HG03378 (cell line): ENCODE measurements around the gene KASH5.

Experiments used
- ATAC-seq: cut with Tn5 transposase; IDR thresholded peaks from one replicate; pipeline ENCODE4 v1.9.1; 2021; ENCODE audit warnings: mild to moderate bottlenecking, moderate library complexity; ENCODE audit not compliant: unreplicated experiment

Gene KASH5

GRCh38 chr19:49393881-49394280, 5.8 kb downstream of the KASH5 start:
- ATAC-seq = no peak

GRCh38 chr19:49395581-49396407, 7.7 kb downstream of the KASH5 start:
- no peak for ATAC-seq

- ATAC-seq = no peak
Measured at GRCh38 chr19:49396738-49397505, 8.9 kb downstream of the KASH5 start.

- no peak for ATAC-seq
Measured at GRCh38 chr19:49398001-49398615, 10.1 kb downstream of the KASH5 start.

- ATAC-seq = no peak
Measured at GRCh38 chr19:49398931-49399330, 10.9 kb downstream of the KASH5 start.

- ATAC-seq = no peak
Measured at GRCh38 chr19:49400029-49400428, 12.0 kb downstream of the KASH5 start.

DNA sequence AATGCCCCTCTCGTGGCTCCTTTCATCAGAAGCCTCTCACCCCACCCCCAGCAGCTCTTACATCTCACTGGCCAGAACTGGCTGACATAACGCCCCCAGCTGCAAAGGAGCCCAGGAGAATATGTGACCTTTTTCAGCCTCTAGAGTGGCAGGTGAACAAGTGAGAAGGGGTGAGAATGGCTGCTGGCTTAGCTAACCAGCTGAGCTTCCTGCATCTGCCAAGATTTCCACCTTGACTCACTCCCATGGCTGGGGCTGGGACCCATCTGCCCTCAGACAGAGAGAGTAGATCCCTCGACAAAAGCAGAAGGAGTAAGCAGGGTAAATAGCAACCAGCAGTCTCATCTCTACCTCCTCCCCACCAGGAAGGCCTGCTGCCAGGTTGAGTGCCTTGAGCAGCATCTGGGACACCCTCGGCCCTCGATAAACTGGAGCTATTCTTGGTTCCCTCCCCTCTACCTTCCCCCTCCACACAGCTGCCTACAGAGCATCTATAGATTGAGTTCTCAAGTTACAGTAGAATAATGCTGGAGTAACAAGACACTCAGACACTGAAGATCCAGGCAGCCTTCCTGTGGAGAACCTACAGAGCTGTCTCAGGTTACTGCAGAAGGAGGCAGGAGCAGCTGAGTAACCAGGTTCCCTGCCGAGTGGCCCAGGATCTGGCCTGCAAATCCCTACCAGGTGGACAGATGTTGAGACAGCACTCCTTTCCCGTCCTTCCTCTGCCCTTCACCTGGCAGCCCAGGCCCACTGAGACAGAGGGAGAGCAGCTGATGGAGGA, 15.5 kb downstream of the KASH5 start:
- ATAC-seq = no peak

DNA sequence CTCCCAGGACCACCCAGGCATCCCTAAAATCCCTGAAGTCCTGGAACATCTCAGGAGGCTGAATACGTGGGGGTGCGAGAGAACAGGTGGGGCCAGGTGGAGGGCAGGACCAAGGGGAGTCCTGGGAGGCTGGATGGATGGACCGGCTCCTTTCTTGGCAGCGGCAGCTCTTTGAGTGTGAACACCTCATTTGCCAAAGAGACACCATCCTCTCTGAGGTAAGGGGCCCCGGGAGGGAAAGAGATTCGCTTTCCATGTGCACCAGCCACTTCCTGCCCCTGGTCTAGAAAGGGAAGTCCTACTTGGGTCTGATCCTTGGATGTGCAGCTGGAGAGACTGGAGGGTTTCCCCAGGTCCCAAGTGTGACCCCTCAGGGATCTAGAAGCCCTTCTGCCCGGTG, 19.0 kb downstream of the KASH5 start:
- no peak for ATAC-seq

DNA sequence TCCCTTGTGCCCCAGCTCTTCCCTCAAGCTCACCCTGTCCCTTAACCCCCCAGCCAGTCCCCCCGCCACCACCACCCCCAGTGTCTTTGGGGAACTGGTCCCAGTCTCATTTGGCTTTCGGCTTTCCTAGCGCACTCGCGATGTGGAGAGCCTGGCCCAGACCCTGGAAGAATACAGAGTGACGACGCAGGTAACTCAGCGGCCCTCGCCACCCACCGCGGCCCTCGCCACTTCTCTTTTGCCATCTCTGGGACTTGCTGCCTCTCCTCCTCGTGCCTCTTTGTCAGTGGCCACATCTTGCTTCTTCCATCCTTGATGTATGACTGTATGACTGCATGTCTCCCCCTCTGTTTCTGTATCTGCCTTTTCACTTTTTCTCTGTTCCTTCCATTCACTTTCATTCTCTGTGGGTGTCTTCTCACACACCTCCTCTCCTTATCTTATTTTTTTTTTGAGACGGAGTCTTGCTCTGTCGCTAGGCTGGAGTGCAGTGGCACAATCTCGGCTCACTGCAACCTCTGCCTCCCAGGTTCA, 19.5 kb downstream of the KASH5 start:
- no peak for ATAC-seq

GRCh38 chr19:49408816-49409440, 20.9 kb downstream of the KASH5 start:
- ATAC-seq = no peak

DNA sequence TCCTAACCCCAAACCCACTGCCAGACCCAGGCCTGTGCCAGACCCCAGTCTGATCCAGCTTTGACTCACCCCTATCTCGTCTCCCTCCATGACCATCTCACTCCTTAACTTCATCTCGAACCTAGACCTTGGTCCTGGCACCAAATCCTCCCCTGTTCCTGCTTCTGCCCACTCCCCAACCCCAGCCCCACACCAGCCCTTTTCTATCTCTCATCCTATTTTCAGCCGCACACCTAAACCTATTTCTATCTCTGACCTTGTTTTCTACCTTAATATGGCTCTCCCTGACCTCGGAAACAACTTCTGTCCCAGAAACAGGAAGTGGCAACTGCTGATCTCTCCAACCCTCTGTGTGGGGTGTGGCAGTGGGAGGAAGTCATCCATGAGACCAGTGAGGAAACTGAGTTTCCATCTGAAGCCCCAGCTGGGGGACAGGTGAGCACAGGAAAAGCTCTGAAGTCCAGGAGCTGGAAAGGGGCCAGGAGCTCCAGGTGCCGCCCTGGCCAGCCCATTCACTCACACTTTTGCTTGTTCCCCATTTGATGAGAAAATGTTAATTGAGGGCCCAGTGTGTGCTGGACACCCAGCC, 21.5 kb downstream of the KASH5 start:
- no peak for ATAC-seq

DNA sequence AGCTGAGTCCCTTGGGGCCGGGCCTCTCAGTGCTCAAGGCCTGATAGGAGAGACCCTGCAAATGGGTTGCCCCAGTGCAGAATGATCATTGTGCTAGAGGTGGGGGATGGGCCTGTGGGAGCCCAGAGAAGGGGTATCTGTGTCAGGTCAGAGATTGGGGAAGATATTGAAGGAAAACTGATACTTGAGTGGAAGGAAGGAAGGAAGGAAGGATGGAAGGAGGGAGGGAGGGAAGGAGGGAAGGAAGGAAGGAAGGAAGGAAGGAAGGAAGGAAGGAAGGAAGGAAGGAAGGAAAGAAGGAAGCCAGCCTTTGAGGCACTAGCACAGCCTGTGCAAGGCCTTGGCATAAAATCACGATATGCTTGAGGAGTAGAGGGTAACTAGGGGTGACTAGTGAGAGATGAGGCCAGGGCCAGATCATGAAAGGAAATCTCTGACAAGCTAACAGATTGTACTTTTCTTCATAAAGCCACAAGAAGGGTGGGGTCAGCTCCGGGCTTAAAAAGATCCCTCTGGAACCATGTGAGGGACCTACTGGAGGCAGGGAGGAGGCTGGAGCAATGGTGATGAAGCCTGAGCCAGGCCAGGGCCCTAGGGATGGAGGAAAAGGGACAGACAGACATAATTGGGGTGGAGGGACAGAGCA, 23.8 kb downstream of the KASH5 start:
- ATAC-seq = no peak

GRCh38 chr19:49413348-49413747, 25.3 kb downstream of the KASH5 start:
- ATAC-seq = no peak

DNA sequence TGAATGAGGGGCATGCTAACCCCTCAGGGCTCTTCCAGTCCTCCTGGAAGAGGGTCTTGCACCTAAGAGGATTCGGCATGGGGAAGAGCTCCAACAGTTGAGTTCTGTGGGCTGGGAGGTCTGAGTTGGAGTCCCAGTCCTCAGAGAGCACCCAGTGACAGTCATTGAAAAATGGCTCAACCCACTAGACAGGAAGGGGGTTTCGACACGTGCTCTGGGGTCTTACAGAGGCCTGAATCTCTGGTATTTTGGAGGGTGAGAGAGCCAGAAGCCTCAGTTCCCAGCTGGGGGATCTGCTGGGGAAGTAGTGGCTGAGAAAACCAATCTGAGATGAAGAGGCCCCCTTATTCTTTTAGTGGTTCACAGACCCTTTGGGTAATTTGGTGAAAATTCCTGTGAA, 26.2 kb downstream of the KASH5 start:
- no peak for ATAC-seq

DNA sequence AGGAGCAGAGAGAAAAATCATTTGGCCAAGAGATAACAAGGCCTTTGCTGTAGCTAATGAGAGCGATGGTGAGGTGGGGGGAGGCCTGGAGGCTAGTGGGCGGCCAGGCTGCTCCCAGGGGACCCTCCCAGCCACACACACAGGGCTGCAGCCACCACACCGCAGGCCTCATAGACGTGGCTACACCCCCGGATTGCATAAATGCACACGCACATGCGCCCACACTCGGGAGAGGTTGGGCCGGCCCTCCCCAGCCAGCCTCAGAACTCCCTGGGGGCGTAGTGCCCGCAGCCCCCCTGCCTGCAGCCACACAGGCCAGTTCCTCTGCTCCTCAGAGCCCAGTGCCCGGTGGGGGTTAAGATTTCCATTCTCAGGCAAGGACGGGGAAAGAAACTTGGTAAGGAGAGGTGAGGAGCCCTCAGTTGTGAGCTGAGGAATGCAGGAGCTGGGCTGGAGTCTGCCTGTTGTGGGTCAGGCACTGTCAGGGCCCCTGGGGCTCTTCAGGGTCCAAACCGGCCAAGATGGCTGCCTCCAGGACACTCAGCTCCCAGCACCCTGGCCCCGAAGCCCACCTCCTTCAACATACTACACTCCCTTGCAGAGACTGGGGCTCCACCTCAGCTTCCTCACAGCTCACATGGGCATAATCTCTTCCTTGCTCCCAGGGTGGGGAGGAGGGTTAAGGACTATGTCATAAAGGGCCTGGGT, 27.2 kb downstream of the KASH5 start:
- no peak for ATAC-seq

- no peak for ATAC-seq
Measured at GRCh38 chr19:49415810-49416200, 27.8 kb downstream of the KASH5 start.

DNA sequence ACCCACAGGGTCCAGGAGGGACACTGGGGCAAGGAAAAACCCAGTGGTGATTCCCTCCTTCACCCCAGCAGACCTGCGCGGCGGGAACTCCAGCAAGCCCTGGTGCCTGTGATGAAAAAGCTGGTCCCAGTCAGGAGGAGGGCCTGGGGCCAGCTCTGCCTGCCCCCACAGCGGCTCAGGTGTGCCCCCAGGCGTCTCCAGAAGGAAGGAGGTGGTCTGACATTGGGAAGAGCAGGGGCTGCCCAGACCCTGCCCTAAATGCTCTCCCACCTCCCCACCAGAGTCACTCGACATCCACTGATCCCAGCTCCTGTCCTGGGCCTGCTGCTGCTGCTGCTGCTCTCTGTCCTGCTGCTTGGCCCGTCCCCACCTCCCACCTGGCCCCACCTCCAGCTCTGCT, 29.0 kb downstream of the KASH5 start:
- no peak for ATAC-seq

DNA sequence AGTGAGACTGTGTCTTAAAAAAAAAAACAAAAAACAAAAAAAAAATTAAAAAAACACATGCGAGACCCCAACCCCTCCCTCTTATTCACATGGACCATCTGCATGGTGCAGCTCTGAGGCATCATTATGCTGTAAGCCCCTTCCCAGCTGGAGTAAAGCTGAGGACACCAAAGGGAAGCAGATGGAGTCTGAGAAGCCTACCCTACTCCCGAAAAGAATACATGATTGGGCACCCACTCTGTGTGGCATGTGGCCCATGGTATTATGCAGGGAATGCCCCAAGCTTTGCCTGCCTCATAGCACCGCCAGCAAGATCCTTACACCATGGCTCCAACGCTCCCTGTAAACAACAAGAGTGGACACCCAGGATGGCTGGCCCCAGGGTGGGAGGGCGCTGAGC, 30.5 kb downstream of the KASH5 start:
- ATAC-seq = no peak

DNA sequence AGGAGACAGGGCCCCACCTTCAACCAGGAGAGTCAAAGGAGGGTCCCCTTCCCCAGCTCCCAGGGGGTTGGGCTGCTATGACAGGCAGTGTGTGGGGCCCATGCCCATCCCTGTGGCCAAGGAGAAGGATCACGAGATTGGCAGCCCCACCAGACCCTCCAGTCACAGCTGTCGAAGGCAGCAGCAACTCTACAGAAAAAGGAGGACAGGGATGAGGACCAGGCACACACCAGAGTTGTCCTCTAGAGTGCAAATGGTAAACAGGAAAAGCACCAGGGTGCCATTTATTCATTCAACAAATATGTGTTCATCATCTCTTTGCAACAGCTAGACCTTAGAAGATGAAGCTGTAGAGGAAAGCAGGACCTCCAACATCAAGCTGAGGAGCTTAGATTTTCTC, 31.1 kb downstream of the KASH5 start:
- no peak for ATAC-seq
